A673 (cell line): ENCODE results near the gene RNF222. TPM values are rescaled to one million over a fixed set of nuclear protein-coding genes. Genes with fewer than 3 reads are reported as not detected.
"Not testable (repeated sequence)": the region's sequence is repeated elsewhere in the genome, so short reads cannot be mapped to it uniquely, and the experiment has no call there.

ENCODE experiments used
- BruUV-seq: library from RNA; stranded (reverse); fragments of 400-500 nt; replicated peaks from 2 replicates; lab custom pipeline; 2021; lab: Mats Ljungman, UMichigan
- CTCF ChIA-PET: fragments of 300-600 bp; sonication (Branson Sonifier 250); formaldehyde crosslinking; loops from one replicate; lab custom pipeline; 2022; ENCODE audit warnings: antibody characterized with exemption; lab: Charles Lee
- POLR2A ChIA-PET: fragments of 300-600 bp; sonication (Branson Sonifier 250); formaldehyde crosslinking; loops from one replicate; lab custom pipeline; 2022; ENCODE audit warnings: antibody characterized with exemption; ENCODE audit not compliant: low non-redundant PET; lab: Charles Lee
- DNase-seq: peaks from one replicate; pipeline ENCODE4 v3.0.0-alpha.2; 2015; ENCODE audit warnings: low spot score
- H3K27ac ChIP-seq: fragments of 200-600 bp; sonication (generic); 2 replicates; pipeline ENCODE4 v1.5.1; 2016; ENCODE audit warnings: mixed run types, low read depth, mild to moderate bottlenecking, mixed read lengths, antibody characterized with exemption, low read length; ENCODE audit not compliant: poor library complexity, severe bottlenecking
- H3K27me3 ChIP-seq: fragments of 200-600 bp; sonication (generic); replicated peaks from 2 replicates; pipeline ENCODE4 v1.6.1; 2017; ENCODE audit warnings: mixed run types, low read depth, mild to moderate bottlenecking, mixed read lengths, antibody characterized with exemption, low read length; ENCODE audit not compliant: insufficient read depth, poor library complexity
- H3K36me3 ChIP-seq: fragments of 200-600 bp; sonication (generic); 2 replicates; pipeline ENCODE4 v1.6.1; 2016; ENCODE audit warnings: mixed run types, mild to moderate bottlenecking, mixed read lengths, antibody characterized with exemption, low read length; ENCODE audit not compliant: insufficient read depth, poor library complexity, severe bottlenecking
- H3K4me1 ChIP-seq: fragments of 200-600 bp; sonication (generic); 2 replicates; pipeline ENCODE4 v1.6.1; 2017; ENCODE audit warnings: mixed run types, mild to moderate bottlenecking, mixed read lengths, antibody characterized with exemption, low read length; ENCODE audit not compliant: insufficient read depth, poor library complexity, severe bottlenecking
- H3K4me3 ChIP-seq: fragments of 200-600 bp; sonication (generic); 2 replicates; pipeline ENCODE4 v1.5.1; 2016; ENCODE audit warnings: low read depth, mixed run types, mild to moderate bottlenecking, mixed read lengths, low read length; ENCODE audit not compliant: poor library complexity, severe bottlenecking
- H3K9me3 ChIP-seq: fragments of 200-600 bp; sonication (generic); 2 replicates; pipeline ENCODE4 v1.6.1; 2016; ENCODE audit warnings: mixed run types, low read depth, mild to moderate bottlenecking, mixed read lengths, antibody characterized with exemption, low read length; ENCODE audit not compliant: poor library complexity, severe bottlenecking
- EZH2 ChIP-seq: fragments of 200-600 bp; sonication (generic); IDR thresholded peaks from 2 replicates; pipeline ENCODE4 v1.6.1; 2017; ENCODE audit warnings: borderline replicate concordance, low read depth, mild to moderate bottlenecking, mixed read lengths, antibody characterized with exemption, low read length; ENCODE audit not compliant: poor library complexity, severe bottlenecking
- intact Hi-C: fragments of 100-400 bp; cut with micrococcal nuclease; formaldehyde crosslinking; loops from one replicate; pipeline ENCODE4 v1.10.0; 2022; ENCODE audit not compliant: unreplicated experiment
- total RNA-seq: library from RNA; stranded (reverse); gene quantifications from 2 replicates; pipeline ENCODE4 v1.2.3, GENCODE V29; 2021
- TF ChIP-seq, protein P1 (sequence below): fragments of 300-800, 200-600 bp; sonication (generic); conservative IDR thresholded peaks from 2 replicates; pipeline ENCODE4 v1.5.1; 2017; ENCODE audit warnings: low read depth, mild to moderate bottlenecking, antibody characterized with exemption, low read length, moderate library complexity, mixed read lengths

RNF222 gene
- total RNA-seq, 1 experiment from 2014 or later: not detected

DNA sequence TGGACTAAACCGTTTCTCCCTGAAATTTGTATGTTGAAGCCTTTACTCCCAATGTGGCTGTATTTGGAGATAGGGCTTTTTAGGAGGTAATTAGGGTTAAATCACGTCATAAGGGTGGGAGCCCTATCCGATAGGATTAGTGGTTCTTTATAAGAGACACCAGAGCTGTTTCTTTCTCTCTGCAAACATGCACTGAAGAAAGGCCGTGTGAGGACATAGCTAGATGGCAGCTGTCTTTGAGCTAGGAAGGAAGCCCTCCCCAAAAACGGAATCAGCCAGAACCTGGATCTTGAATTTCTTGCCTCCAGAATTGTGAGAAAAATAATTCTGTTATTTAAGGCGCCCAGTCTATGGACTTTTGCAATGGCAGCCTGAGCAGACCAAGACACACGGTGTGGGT is 43.9 kb downstream of the RNF222 start:
- Histone ChIP-seq H3K36me3 (no peaks in the 10 kb centered on the region), H3K9me3 (no peaks in the 10 kb centered on the region), H3K27ac (no peak overlapping the region), H3K27me3 (no peaks in the 10 kb centered on the region), H3K4me3 (no peak overlapping the region), H3K4me1 (peaks cover 7% of the 10 kb centered on the region)
- TF ChIP-seq, protein P1, sequence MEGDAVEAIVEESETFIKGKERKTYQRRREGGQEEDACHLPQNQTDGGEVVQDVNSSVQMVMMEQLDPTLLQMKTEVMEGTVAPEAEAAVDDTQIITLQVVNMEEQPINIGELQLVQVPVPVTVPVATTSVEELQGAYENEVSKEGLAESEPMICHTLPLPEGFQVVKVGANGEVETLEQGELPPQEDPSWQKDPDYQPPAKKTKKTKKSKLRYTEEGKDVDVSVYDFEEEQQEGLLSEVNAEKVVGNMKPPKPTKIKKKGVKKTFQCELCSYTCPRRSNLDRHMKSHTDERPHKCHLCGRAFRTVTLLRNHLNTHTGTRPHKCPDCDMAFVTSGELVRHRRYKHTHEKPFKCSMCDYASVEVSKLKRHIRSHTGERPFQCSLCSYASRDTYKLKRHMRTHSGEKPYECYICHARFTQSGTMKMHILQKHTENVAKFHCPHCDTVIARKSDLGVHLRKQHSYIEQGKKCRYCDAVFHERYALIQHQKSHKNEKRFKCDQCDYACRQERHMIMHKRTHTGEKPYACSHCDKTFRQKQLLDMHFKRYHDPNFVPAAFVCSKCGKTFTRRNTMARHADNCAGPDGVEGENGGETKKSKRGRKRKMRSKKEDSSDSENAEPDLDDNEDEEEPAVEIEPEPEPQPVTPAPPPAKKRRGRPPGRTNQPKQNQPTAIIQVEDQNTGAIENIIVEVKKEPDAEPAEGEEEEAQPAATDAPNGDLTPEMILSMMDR: no peak
- TF ChIP-seq EZH2: no peak
- no TSS peak for BruUV-seq
- POLR2A ChIA-PET: no interaction called here
- CTCF ChIA-PET: no interaction called here
- DNase-seq: no peak
- intact Hi-C loops: no loop called here

DNA sequence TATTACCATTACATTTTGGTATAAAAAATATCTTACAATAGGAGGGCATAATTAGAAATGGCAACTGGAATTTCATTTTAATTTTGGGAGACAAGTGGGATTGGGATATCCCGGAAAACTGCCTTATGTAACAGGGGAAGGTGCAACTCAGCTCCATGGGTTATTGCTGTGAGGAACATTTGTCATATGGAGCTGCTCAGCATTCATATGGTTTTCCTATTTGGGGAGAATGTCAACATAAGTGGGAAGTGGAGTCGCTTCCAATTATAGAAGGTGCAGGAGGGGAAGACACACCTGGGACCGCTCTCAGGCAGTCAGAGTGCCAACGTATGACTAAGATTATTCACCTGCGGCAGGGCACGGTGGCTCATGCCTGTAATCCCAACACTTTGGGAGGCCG is 47.3 kb downstream of the RNF222 start:
- TF ChIP-seq, protein P1: no peak
- TF ChIP-seq EZH2: no peak
- intact Hi-C loops: no loop called here
- ChIA-PET POLR2A (no interaction called here), CTCF (no interaction called here)
- H3K36me3 ChIP-seq: no peaks in the 10 kb centered on the region
- peaks cover 6% of the 10 kb centered on the region for H3K4me1 ChIP-seq
- no peaks in the 10 kb centered on the region for H3K27me3 ChIP-seq
- no peaks in the 10 kb centered on the region for H3K9me3 ChIP-seq
- no TSS peak for BruUV-seq
- no peak for DNase-seq
- H3K4me3 ChIP-seq: no peak overlapping the region
- H3K27ac ChIP-seq: no peak overlapping the region

DNA sequence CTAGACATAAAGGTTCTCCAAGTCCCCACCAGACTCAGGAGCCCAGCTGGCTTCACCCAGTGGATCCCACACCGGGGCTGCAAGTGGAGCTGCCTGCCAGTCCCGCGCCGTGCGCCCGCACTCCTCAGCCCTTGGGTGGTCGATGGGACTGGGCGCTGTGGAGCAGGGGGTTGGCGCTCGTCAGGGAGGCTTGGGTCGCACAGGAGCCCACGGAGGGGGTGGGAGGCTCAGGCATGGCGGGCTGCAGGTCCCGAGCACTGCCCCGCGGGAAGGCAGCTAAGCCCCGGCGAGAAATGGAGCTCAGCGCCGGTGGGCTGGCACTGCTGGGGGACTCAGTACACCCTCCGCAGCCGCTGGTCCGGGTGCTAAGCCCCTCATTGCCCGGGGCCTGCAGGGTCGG is 50.6 kb downstream of the RNF222 start:
- H3K4me3 ChIP-seq, H3K4me1 ChIP-seq, intact Hi-C loops, POLR2A ChIA-PET, CTCF ChIA-PET, H3K9me3 ChIP-seq, H3K27ac ChIP-seq, DNase-seq, H3K36me3 ChIP-seq, BruUV-seq, H3K27me3 ChIP-seq: not testable (repeated sequence)

DNA sequence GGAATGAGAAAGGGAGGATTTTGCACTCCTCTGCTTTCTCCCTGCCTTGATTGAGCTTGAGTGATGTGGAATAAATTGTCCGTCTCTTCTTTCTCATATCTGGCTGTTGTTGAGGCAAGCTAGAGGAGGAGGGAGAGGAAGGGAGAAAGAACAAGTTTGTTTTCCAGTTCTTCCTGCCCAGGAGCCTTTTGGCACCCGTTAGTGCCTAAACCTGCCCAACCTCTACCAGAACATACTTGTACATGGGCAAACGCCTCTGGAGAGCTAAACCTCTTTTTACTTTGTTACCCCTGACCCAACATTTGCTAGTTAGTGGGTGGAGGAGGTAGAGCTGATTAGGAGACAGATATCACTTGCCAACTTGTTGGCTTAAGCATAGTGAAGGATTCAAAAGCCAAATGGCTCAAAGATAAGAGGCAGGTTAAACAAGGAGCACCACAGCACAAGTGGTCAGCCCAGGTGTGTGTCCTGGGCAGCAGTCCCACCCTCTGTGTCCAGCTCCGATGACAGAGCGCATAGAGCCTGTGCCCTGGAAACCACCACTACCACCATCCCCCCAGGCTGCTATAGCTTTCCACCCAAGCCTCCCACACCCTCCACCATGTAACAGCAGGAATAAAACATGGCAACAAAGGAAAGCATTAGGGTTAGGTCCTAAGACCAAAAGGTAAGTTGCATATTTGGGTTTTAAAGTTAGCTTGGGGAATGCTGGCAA is 51.5 kb downstream of the RNF222 start:
- BruUV-seq: no TSS peak
- H3K9me3 ChIP-seq: no peaks in the 10 kb centered on the region
- no peak overlapping the region for H3K27ac ChIP-seq
- POLR2A ChIA-PET: no interaction called here
- no peak for TF ChIP-seq EZH2
- TF ChIP-seq, protein P1: no peak
- CTCF ChIA-PET: no interaction called here
- no peak for DNase-seq
- H3K4me3 ChIP-seq: no peak overlapping the region
- no peaks in the 10 kb centered on the region for H3K27me3 ChIP-seq
- intact Hi-C loops: no loop called here
- no peaks in the 10 kb centered on the region for H3K4me1 ChIP-seq
- no peaks in the 10 kb centered on the region for H3K36me3 ChIP-seq
